NCI-H1048 (cell line): ENCODE data around the gene GPAM.
"Not testable (repeated sequence)": the region's sequence is repeated elsewhere in the genome, so short reads cannot be mapped to it uniquely, and the experiment has no call there.

ENCODE experiments used
- DNase-seq: peaks from one replicate; lab custom pipeline; 2025; lab: John Stamatoyannopoulos, UW

Gene GPAM

DNA sequence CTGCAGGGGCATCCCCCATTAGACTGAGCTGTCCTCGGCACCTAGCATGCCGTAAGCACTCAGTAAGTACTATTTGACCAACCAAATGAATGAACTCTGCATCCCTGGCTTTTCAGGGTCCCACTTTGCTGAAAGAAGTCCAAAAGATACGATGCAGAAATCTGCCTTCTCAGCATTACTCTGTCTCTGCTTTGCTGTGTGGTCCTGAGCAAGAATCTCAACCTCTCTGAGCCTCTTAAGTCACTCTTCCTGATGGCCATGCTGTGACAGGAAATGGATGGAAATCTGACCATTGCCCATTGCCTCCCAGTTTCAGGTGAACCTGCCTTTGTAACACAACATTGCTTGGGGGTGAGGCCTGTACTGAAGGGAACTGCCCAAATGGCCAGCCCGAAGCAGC, 48.0 kb downstream of the GPAM start:
- DNase-seq, result no peak

GRCh38 chr10:112132435-112132834, 51.1 kb downstream of the GPAM start:
- no peak for DNase-seq

- DNase-seq, result no peak
These were observed 51.6 kb downstream of the GPAM start for GRCh38 chr10:112131996-112132395.

DNA sequence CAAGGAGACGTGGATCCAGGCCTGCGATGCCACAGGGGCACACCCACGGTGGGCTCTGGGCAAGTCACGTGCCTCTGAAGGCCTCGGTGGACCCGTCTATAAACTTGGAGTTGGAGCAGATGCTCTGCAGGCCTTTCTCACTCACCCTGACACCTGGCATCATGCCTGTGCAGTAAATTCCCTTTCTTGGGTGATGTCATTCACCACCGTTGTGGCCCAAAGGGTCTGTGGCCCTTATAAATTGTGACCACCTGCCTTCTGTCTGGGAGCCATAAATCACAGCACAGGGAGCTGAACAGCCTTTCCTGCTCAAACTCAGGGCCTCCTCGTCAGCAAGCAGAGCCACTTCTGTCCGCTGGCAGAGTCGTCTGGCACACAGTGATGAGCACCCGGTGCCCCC, 52.2 kb downstream of the GPAM start:
- no peak for DNase-seq

GRCh38 chr10:112126901-112127300, 56.7 kb downstream of the GPAM start:
- DNase-seq, result no peak

GRCh38 chr10:112126172-112126571, 57.4 kb downstream of the GPAM start:
- DNase-seq, result no peak

- no peak for DNase-seq
These were observed 58.7 kb downstream of the GPAM start for GRCh38 chr10:112124866-112125265.

DNA sequence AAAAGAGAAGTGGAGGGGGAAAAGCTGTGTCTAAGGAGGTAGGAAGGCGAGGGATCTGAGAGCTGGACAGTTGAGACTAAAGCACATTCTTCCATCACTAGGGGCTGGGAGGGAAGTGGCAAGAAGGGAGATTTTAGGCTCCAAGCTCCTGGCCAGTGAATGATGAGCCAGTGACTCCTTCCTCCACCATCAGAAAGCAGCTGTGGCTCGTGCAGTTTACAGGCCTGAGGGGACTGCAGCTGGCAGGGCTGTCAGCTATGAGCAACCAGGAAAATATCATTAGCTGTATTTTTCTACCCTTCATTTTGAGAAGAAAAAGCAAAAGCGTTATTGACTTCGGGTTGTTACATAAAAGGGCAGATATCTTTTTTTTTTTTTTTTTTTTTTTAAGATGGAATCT, 60.7 kb downstream of the GPAM start:
- DNase-seq, result no peak

DNA sequence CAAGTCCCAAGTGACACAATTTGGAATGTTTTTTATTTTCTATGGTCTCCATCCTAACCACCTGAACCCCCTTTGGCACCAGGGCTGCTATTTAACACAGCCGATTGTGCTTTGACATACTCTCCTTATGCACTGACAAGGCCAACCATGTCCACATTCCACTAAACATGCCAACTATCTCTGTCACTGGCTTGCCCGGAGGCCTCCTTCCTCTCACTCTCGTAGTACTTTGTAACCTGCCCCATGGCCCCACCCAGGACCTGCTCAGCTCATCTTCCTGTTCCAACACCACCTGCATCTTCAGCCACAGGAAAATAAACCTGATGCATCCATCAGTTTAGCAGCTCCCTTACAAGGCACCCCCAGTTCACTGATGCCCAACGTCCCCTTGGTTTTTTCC, 63.1 kb downstream of the GPAM start:
- DNase-seq, result no peak

DNA sequence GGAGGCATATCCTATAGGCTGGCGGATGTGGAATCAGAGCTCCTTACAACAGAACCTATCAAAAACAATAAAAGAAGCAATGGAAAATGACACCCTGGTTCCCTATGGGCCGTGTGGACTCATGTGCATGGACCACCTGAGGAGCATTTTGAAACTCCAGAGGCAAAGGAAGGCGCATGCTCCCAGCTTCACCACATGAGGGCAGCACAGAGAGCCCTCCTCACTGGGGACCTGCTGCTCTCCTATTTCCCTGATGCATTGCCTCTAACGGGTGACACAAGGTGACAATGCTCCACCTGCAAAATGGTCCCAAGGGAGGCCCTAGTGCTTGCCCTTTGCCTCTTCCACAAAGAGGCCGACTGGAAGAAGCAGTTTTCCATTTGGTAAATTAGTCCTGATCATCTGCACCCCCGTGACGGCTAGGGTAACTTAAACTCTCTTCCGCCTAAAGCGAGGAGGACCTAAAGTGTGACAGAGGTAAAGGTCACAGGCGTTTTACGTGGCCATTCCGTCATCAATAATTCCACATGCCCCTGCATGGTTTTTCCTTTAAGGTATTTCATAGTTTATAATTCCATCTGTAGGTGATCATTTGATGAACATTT, 67.7 kb downstream of the GPAM start:
- DNase-seq, result no peak

DNA sequence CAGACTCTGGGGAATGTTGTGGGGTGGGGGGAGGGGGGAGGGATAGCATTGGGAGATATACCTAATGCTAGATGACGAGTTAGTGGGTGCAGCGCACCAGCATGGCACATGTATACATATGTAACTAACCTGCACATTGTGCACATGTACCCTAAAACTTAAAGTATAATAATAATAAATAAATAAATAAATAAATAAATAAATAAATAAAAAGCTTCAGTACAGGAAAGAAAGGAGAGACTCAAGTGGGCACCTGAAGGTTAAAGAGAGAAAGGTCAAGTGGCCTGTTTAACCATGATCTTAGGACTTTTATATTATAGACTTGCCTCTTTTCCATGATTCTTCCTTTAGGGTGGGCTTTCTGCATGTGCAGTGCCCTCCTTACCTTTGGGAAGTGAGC, 73.8 kb downstream of the GPAM start:
- not testable (repeated sequence) for DNase-seq
